HG02571 (cell line): ENCODE results near the gene BHLHE41.

ENCODE experiments used
- ATAC-seq: cut with Tn5 transposase; IDR thresholded peaks from one replicate; pipeline ENCODE4 v1.9.1; 2021; ENCODE audit warnings: mild to moderate bottlenecking, moderate library complexity; ENCODE audit not compliant: unreplicated experiment

BHLHE41 gene

DNA sequence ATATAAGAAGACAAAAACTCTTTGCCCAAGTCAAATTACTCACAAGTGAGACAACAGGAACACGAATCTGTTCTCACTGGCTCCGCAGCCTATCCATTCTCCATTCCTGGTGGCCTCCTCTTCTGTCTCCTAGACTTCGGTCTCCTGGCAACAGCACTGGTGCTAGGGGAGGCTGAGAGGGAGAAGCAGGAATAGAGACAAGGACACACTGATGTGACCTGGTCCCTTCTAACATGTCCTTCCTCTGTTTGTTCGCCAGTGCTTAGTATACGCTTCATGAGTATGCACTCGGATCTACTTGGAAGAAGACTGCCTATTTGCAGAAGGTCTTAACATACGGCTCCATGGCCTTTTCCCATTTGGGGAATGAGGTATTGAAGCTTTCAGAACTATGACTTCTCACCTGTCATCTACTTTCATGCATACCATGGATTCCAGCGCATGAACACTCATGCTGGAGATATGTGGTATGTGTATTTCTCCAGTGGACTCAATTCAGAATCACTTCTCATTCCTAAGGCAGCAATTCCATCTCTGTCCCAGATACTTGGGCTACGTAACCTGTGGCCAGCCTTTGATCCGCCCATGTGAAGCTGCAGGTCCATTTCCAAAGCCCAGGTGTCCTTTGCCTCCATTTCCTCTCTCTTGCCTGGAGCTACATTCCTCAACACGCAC lies 33.9 kb downstream of the BHLHE41 start:
- ATAC-seq = no peak

DNA sequence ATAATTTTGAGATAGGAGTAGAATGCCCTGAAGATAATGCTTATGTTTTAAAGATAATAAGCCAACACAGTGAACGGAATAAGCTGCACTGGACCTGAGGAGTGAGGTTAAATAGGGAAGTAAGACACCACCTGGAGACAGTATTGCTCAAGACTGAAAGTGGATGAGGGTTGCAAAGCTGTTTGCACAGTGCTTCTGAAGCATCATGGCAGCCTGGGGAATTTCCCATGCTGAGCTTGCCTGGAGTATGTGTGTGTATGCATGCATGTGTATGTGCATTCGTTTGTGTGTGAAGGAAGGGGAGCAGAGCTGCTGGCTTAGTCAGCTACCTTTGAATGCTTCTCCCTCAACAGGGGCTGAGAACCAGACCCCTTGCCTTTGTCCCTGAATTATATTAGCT lies 35.8 kb downstream of the BHLHE41 start:
- ATAC-seq = peak; percentile 97

DNA sequence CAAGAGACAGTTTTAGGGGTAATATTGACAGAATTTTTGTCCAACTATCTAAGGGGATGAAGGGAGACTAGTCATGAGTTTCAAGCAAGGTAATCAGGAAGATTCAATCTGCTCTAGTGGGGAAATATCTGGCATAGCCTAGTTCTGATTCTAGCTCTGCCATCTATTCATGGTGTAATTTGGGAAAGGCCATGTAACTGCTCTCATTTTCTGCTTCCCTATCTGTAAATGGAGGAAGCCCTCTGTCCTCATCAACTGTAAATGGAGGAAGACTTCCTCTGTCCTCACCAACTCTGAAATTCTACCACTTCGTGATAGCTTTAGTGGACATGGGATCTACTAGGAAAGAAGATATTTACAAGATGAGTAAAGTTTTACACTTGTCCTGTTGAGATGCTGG lies 37.9 kb downstream of the BHLHE41 start:
- ATAC-seq = no peak

DNA sequence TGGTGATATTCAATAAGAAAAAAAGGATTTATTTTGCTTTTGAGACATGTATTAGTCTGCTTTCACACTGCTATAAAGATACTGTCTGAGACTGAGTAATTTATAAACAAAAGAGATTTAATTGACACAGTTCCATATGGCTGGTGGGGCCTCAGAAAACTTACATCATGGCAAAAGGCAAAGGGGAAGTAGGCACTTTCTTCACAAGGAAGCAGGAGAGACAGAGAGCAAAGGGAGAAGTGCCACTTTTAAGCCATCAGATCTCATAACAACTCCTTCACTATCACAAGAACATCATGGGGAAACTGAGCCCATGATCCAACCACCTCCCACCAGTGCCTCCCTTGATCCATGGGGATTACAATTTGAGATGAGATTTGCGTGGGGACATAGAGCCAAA lies 43.9 kb downstream of the BHLHE41 start:
- no peak for ATAC-seq

DNA sequence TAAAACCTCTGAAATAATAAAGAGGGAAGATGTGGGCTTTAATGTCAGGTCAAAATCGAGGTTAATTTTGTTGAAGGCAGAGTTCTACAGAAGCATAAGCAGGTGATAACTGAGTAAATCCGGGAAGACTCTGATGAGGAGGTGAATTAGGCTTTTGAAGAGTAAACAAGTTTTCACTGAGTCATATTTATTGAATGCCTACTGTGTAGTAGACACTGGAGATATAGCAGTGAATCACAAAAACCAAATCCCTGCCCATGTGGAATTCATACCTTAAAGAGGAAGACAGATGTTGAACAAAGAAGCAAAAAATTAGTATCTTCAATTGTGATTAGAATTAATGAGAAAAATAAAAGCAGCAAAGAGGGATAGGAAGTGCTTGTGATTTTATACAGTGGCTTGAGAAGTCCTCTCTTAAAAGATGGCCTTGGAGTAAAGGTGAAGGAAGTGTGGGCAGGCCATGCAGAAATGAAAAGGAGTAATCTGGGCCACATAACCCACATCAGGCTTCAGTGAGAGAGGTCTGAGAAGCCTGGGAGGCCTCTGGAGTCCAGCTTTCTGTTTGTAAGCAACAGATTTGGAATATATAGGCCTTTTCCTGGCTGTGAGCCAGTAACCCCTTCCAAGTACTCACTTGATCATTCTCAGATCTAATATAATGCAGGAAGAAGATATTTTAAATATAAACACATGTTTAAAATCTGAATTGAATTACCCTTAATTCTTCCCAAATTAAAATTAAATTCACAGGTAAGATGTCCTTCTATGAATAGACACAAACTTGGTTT lies 46.7 kb downstream of the BHLHE41 start:
- no peak for ATAC-seq
